Colonic mucosa (tissue), 4 donors: ENCODE measurements around the gene CREBL2. TPM values are rescaled to one million over a fixed set of nuclear protein-coding genes. Genes with fewer than 3 reads are reported as not detected.

Experiments used
- DNase-seq: peaks from one replicate; pipeline ENCODE4 v3.0.0-alpha.2; 2020
- H3K27ac ChIP-seq: fragments of 200-600 bp; one replicate; pipeline ENCODE4 v1.8.0; 2021
- H3K27me3 ChIP-seq: fragments of 200-600 bp; one replicate; pipeline ENCODE4 v1.8.0; 2021
- H3K36me3 ChIP-seq: fragments of 200-600 bp; one replicate; pipeline ENCODE4 v1.8.0; 2021
- H3K4me1 ChIP-seq: fragments of 200-600 bp; one replicate; pipeline ENCODE4 v1.8.0; 2021; ENCODE audit warnings: mild to moderate bottlenecking
- H3K4me3 ChIP-seq: fragments of 200-600 bp; one replicate; pipeline ENCODE4 v1.8.0; 2021
- H3K9ac ChIP-seq, 2 donors: one replicate each; pipeline ENCODE4 v1.7.0; 2013; ENCODE audit warnings: control low read depth in 2 of 2, low read depth in 2 of 2, low read length in 2 of 2
- H3K9me3 ChIP-seq: fragments of 200-600 bp; one replicate; pipeline ENCODE4 v1.8.0; 2021
- intact Hi-C: fragments of 100-400 bp; cut with DNase I; formaldehyde crosslinking; loops from one replicate; pipeline ENCODE4 v1.14.1; 2022
- total RNA-seq, 2 donors: library from RNA; stranded (reverse); fragmentation: NEBNext Ultra II Directional in 1 of 2; extraction: Animal tissue kit (Norgen Biotek cat#: 25700) in 1 of 2; gene quantifications; one replicate each; pipeline ENCODE4 v1.2.1, GENCODE V29; 2021
- TF ChIP-seq, protein P1 (sequence below): fragments of 200-600 bp; IDR thresholded peaks from one replicate; pipeline ENCODE4 v1.8.0; 2022; ENCODE audit warnings: antibody characterized with exemption, mild to moderate bottlenecking
- donor health status: healthy.
- donor health status: DM: no; HTN: no; CAD: no.
- donor health status: DM: no; HTN: no; CAD: no.

Gene CREBL2
- total RNA-seq, 2 donors from 2014 or later: 18.6 to 28.9 TPM

- TF ChIP-seq, protein P1, sequence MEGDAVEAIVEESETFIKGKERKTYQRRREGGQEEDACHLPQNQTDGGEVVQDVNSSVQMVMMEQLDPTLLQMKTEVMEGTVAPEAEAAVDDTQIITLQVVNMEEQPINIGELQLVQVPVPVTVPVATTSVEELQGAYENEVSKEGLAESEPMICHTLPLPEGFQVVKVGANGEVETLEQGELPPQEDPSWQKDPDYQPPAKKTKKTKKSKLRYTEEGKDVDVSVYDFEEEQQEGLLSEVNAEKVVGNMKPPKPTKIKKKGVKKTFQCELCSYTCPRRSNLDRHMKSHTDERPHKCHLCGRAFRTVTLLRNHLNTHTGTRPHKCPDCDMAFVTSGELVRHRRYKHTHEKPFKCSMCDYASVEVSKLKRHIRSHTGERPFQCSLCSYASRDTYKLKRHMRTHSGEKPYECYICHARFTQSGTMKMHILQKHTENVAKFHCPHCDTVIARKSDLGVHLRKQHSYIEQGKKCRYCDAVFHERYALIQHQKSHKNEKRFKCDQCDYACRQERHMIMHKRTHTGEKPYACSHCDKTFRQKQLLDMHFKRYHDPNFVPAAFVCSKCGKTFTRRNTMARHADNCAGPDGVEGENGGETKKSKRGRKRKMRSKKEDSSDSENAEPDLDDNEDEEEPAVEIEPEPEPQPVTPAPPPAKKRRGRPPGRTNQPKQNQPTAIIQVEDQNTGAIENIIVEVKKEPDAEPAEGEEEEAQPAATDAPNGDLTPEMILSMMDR: no peak
- no peaks in the 10 kb centered on the region for H3K27me3 ChIP-seq
- intact Hi-C loops: no loop called here
Measured at GRCh38 chr12:12685305-12685704, 73.6 kb downstream of the CREBL2 start.

DNA sequence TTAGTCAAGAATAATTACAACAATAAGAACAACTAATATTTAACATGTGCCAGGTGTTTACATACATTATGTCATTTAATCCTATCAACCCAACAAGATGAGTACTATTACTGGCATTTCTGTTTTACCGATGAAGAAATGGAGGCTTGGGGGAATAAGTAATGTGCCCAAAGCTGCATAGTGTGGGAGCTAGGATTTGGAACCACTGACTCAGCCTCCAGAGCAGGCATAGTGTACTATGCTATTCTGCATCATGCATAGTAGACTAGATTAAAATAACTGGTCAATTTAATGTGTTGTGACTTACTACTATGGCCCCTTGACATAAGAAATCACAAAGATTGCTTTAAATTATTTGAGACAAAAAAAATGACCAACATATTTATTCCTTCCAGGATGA, 74.8 kb downstream of the CREBL2 start:
- intact Hi-C loops: no loop called here
- Histone ChIP-seq H3K4me1 (no peaks in the 10 kb centered on the region), H3K27me3 (no peaks in the 10 kb centered on the region), H3K27ac (no peak overlapping the region), H3K9me3 (no peaks in the 10 kb centered on the region), H3K36me3 (no peaks in the 10 kb centered on the region), H3K4me3 (no peak overlapping the region), H3K9ac (no peak overlapping the region)
- DNase-seq: no peak
- TF ChIP-seq, protein P1: no peak

More at GRCh38 chr12:12685305-12685704, 73.6 kb downstream of the CREBL2 start:
- no peaks in the 10 kb centered on the region for H3K9me3 ChIP-seq
- H3K4me3 ChIP-seq: no peak overlapping the region
- H3K4me1 ChIP-seq: no peaks in the 10 kb centered on the region
- H3K27ac ChIP-seq: no peak overlapping the region
- no peak for DNase-seq
- H3K36me3 ChIP-seq: no peaks in the 10 kb centered on the region
- no peak overlapping the region for H3K9ac ChIP-seq

DNA sequence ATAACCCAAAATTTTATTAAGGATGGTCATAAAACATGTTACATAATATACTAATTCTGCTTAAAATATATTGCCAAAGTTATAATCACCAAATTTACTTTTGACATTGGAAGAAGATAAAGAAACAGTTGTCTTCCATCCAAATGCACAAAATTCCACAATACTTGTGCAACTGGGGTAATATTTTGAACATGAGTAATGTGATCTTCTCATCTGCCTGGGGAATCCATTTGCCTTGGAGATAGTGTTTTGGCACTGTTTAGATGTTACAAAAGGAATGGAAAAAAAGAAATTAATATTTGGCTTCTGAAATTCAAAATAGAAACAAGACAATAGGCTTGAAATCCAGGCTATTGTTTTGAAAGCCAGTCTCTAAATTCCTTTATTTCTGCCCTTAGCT, 75.2 kb downstream of the CREBL2 start:
- Histone ChIP-seq H3K4me3 (no peak overlapping the region), H3K27ac (no peak overlapping the region), H3K4me1 (no peaks in the 10 kb centered on the region), H3K36me3 (no peaks in the 10 kb centered on the region), H3K27me3 (no peaks in the 10 kb centered on the region), H3K9ac (no peak overlapping the region), H3K9me3 (no peaks in the 10 kb centered on the region)
- DNase-seq: no peak
- intact Hi-C loops: no loop called here
- TF ChIP-seq, protein P1: no peak

GRCh38 chr12:12689647-12690300, 78.1 kb downstream of the CREBL2 start:
- Histone ChIP-seq H3K27ac (no peak overlapping the region), H3K9ac (no peak overlapping the region), H3K4me3 (no peak overlapping the region), H3K9me3 (no peaks in the 10 kb centered on the region), H3K27me3 (no peaks in the 10 kb centered on the region), H3K36me3 (no peaks in the 10 kb centered on the region), H3K4me1 (no peaks in the 10 kb centered on the region)
- no peak for DNase-seq
- intact Hi-C loops: no loop called here
- TF ChIP-seq, protein P1: no peak

- TF ChIP-seq, protein P1: no peak
- no peaks in the 10 kb centered on the region for H3K36me3 ChIP-seq
- DNase-seq: no peak
- no peaks in the 10 kb centered on the region for H3K4me1 ChIP-seq
- H3K4me3 ChIP-seq: no peak overlapping the region
- no peaks in the 10 kb centered on the region for H3K27me3 ChIP-seq
- H3K9ac ChIP-seq: no peak overlapping the region
- no peak overlapping the region for H3K27ac ChIP-seq
- H3K9me3 ChIP-seq: no peaks in the 10 kb centered on the region
- intact Hi-C loops: no loop called here
Measured at GRCh38 chr12:12691549-12691948, 79.9 kb downstream of the CREBL2 start.
